Colonic mucosa (tissue), 4 donors: ENCODE data around the gene TVP23B. TPM values are rescaled to one million over a fixed set of nuclear protein-coding genes. Genes with fewer than 3 reads are reported as not detected.
A peak's percentile ranks its signal among the peaks of the same experiment; 100 is the strongest.
"Not testable (repeated sequence)": the region's sequence is repeated elsewhere in the genome, so short reads cannot be mapped to it uniquely, and the experiment has no call there.

Experiments
- DNase-seq: peaks from one replicate; pipeline ENCODE4 v3.0.0-alpha.2; 2020
- H3K27ac ChIP-seq: fragments of 200-600 bp; one replicate; pipeline ENCODE4 v1.8.0; 2021
- H3K27me3 ChIP-seq: fragments of 200-600 bp; one replicate; pipeline ENCODE4 v1.8.0; 2021
- H3K36me3 ChIP-seq: fragments of 200-600 bp; one replicate; pipeline ENCODE4 v1.8.0; 2021
- H3K4me1 ChIP-seq: fragments of 200-600 bp; one replicate; pipeline ENCODE4 v1.8.0; 2021; ENCODE audit warnings: mild to moderate bottlenecking
- H3K4me3 ChIP-seq: fragments of 200-600 bp; one replicate; pipeline ENCODE4 v1.8.0; 2021
- H3K9ac ChIP-seq, 2 donors: one replicate each; pipeline ENCODE4 v1.7.0; 2013; ENCODE audit warnings: control low read depth in 2 of 2, low read depth in 2 of 2, low read length in 2 of 2
- H3K9me3 ChIP-seq: fragments of 200-600 bp; one replicate; pipeline ENCODE4 v1.8.0; 2021
- intact Hi-C: fragments of 100-400 bp; cut with DNase I; formaldehyde crosslinking; loops from one replicate; pipeline ENCODE4 v1.14.1; 2022
- total RNA-seq, 2 donors: library from RNA; stranded (reverse); fragmentation: NEBNext Ultra II Directional in 1 of 2; extraction: Animal tissue kit (Norgen Biotek cat#: 25700) in 1 of 2; gene quantifications; one replicate each; pipeline ENCODE4 v1.2.1, GENCODE V29; 2021
- TF ChIP-seq, protein P1 (sequence below): fragments of 200-600 bp; IDR thresholded peaks from one replicate; pipeline ENCODE4 v1.8.0; 2022; ENCODE audit warnings: antibody characterized with exemption, mild to moderate bottlenecking
- donor health status: healthy.
- donor health status: DM: no; HTN: no; CAD: no.
- donor health status: DM: no; HTN: no; CAD: no.

TVP23B gene
- total RNA-seq, 2 donors from 2014 or later: 36.8 to 53.1 TPM

GRCh38 chr17:18803458-18804245 is 22.7 kb downstream of the TVP23B start:
- H3K4me1 ChIP-seq, H3K4me3 ChIP-seq, H3K36me3 ChIP-seq, H3K27ac ChIP-seq, H3K9me3 ChIP-seq, intact Hi-C loops, DNase-seq, H3K9ac ChIP-seq, H3K27me3 ChIP-seq: not testable (repeated sequence)

DNA sequence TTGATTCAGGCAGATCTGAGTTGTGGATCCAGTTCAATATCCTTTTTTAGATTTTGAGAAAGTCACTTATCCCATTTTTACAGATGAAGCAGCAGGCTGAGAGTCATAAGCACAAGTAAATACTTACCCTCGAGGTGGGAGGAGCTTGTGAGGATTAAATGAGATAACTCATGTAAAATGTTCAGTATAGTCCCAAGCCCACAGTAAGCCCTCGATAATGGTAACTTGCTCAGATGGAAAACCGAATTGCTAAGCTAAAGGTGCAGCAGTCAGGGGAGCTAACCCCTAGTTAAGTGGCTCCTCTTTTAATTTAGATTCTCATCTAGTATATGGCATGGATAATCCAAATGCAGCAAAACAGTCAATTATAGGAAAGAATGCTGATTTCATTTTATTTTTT is 34.9 kb downstream of the TVP23B start:
- not testable (repeated sequence) for H3K36me3 ChIP-seq, H3K27ac ChIP-seq, H3K4me1 ChIP-seq, DNase-seq, H3K4me3 ChIP-seq, H3K27me3 ChIP-seq, H3K9me3 ChIP-seq, H3K9ac ChIP-seq
- intact Hi-C loops: loop anchor here (10.0 kb wide), 1 partner anchor 139 kb away; the partner anchor contains the start of gene SLC5A10

DNA sequence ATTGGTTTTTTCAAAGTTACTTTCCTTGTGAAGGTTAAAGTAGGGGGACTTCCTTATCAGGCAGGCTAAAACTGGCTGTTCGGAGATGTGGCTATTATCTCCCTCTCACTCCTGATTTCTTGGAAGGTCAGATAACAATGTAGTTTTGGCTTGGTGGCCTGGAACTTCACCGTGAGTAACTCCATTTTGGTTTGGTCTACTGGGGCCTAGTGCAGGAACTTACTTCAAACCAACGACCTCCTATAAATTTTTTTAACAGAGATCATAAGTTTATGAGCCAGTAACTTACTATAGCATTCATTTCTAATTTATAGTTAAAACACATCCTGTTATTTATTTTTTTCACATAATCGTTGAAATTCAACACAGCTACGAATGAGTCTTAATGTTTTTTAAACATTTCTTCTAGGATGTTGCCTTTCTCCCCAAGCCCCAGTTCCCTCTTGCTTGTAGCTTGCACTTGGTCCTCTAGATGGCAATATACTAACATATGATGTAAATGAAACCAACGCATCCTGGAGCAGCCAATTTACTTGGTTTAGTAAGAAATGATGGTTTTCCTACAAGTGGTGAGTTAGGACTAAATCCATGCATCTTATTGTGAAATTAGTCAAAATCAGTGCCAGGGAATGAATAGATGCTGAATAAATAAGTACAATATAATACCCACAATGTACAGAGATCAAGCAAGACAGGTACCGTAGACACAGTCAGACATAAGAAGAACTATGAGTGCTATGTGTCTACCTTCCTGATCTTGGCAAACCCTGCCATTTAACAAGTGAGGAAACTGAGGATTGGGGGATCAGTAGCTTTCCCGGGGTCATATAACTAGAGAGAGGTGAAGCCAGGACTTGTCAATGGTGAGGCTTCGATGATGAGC is 35.7 kb downstream of the TVP23B start:
- not testable (repeated sequence) for H3K4me1 ChIP-seq, H3K27ac ChIP-seq, H3K4me3 ChIP-seq, H3K36me3 ChIP-seq, H3K27me3 ChIP-seq, H3K9ac ChIP-seq, H3K9me3 ChIP-seq
- TF ChIP-seq, protein P1, sequence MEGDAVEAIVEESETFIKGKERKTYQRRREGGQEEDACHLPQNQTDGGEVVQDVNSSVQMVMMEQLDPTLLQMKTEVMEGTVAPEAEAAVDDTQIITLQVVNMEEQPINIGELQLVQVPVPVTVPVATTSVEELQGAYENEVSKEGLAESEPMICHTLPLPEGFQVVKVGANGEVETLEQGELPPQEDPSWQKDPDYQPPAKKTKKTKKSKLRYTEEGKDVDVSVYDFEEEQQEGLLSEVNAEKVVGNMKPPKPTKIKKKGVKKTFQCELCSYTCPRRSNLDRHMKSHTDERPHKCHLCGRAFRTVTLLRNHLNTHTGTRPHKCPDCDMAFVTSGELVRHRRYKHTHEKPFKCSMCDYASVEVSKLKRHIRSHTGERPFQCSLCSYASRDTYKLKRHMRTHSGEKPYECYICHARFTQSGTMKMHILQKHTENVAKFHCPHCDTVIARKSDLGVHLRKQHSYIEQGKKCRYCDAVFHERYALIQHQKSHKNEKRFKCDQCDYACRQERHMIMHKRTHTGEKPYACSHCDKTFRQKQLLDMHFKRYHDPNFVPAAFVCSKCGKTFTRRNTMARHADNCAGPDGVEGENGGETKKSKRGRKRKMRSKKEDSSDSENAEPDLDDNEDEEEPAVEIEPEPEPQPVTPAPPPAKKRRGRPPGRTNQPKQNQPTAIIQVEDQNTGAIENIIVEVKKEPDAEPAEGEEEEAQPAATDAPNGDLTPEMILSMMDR: peak; percentile 50
- peak; percentile 64 for DNase-seq
- intact Hi-C loops: loop anchor here (10.0 kb wide), 1 partner anchor 138 kb away; the partner anchor contains the start of gene SLC5A10

DNA sequence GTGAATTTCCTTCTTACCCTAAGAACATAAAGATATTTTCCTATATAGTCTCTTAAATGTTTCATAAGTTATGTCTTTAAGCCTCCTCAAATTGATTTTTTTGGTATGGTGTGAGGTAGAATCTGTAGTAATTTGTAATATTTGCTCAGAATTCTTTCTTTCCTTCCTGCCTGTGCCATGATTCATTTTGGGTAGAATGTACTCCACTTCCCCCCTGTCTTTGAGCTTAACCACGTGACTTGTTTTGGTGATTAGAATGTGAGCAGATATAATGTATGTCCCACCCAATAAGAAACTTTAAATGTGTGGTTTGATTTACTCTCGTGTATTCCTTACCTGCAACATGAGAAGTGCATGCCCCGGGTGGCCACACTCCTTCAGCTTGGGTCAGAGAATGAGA is 40.4 kb downstream of the TVP23B start:
- intact Hi-C loops: not testable (repeated sequence)

DNA sequence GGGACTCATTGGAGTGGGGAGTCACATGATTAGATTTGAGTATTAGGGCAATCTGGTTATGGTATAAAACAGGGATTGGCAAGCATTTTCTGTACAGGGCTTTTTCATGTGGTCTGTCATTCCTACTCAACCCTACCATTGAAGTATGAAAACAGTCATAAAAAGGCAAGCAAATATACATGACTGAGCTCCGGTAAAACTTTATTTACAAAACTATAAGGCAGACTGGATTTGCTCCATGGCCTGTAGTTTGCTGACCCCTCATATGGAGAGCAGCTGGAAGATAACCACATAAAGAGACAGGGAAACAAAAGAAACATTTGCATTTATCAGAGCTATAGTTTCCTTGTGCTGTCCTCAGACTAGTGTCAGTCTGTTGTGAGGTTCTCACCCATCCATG is 46.6 kb downstream of the TVP23B start:
- H3K36me3 ChIP-seq, H3K9ac ChIP-seq, H3K9me3 ChIP-seq, H3K4me3 ChIP-seq, intact Hi-C loops, DNase-seq, H3K4me1 ChIP-seq, H3K27me3 ChIP-seq, H3K27ac ChIP-seq: not testable (repeated sequence)

More for the DNA sequence above, 40.4 kb downstream of the TVP23B start:
- not testable (repeated sequence) for H3K27me3 ChIP-seq, H3K9ac ChIP-seq, H3K4me3 ChIP-seq, H3K36me3 ChIP-seq, H3K27ac ChIP-seq, H3K9me3 ChIP-seq, DNase-seq, H3K4me1 ChIP-seq

GRCh38 chr17:18848501-18848900 is 67.5 kb downstream of the TVP23B start:
- TF ChIP-seq, protein P1: no peak
- no peak overlapping the region for H3K9ac ChIP-seq
- H3K36me3 ChIP-seq: no peaks in the 10 kb centered on the region
- H3K4me3 ChIP-seq: no peak overlapping the region
- no peak overlapping the region for H3K27ac ChIP-seq
- DNase-seq: no peak
- intact Hi-C loops: no loop called here
- no peaks in the 10 kb centered on the region for H3K4me1 ChIP-seq
- H3K27me3 ChIP-seq: no peaks in the 10 kb centered on the region
- no peaks in the 10 kb centered on the region for H3K9me3 ChIP-seq

- Histone ChIP-seq H3K9me3 (no peaks in the 10 kb centered on the region), H3K4me3 (no peak overlapping the region), H3K4me1 (no peaks in the 10 kb centered on the region), H3K36me3 (no peaks in the 10 kb centered on the region), H3K27ac (no peak overlapping the region), H3K9ac (no peak overlapping the region), H3K27me3 (no peaks in the 10 kb centered on the region)
- TF ChIP-seq, protein P1: no peak
- DNase-seq: no peak
- intact Hi-C loops: no loop called here
Observed at GRCh38 chr17:18850679-18851078, 69.7 kb downstream of the TVP23B start.
